ENCODE results near the gene ZIC4.

DNA sequence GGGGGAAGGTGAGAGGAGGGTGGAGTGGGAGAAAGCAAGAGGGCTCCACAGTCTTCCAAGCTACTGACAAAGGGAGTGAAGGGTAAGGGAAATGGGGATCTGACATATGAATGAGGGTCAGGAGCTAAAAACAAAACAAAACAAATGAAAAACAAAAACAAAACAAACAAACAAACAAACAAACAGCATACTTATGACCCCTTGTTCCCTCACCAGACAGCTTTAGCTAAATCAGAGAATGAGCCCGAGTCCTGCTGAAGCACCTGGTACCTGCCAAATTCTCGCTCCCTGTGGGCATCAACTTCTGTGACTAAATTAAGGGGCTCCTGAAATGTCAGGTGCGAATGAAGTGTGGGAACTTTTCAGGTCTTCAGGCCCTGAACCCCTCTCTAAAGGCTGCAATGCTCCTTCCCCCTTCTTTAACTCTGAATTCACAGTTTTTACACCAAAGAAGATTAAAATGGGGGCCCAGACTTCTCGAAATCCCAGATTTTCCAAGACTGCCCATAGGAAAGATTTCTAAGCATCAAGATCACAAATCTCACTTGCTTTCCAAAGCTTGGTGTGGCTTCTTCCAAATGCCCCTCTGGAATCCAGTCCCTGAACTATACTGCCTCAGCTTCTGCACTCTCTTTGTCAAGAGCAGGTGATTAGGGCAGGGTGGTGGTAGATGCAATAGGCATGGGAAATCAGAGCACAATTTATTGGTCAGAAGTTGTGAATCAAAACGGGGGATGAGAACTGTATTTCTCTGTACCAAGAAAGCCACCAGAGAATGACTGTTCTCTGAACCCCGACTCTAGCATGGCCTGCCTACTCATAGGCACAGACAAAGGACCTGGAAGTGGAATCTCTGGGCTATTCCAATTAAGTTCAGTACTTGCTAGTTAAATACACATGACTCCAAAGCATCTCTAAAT, 40.9 kb downstream of the ZIC4 start:
- TF ChIP-seq, protein P1, sequence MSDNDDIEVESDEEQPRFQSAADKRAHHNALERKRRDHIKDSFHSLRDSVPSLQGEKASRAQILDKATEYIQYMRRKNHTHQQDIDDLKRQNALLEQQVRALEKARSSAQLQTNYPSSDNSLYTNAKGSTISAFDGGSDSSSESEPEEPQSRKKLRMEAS (IDR thresholded peaks at IDR 0.05): no peak
- no peak for TF ChIP-seq TAF1 (IDR thresholded peaks at IDR 0.05; ENCODE audit: low read depth)
- no peak for TF ChIP-seq CEBPB (IDR thresholded peaks at IDR 0.05)
- TF ChIP-seq CREB1 (IDR thresholded peaks at IDR 0.05; ENCODE audit: low read depth): no peak
- TF ChIP-seq, protein P2, sequence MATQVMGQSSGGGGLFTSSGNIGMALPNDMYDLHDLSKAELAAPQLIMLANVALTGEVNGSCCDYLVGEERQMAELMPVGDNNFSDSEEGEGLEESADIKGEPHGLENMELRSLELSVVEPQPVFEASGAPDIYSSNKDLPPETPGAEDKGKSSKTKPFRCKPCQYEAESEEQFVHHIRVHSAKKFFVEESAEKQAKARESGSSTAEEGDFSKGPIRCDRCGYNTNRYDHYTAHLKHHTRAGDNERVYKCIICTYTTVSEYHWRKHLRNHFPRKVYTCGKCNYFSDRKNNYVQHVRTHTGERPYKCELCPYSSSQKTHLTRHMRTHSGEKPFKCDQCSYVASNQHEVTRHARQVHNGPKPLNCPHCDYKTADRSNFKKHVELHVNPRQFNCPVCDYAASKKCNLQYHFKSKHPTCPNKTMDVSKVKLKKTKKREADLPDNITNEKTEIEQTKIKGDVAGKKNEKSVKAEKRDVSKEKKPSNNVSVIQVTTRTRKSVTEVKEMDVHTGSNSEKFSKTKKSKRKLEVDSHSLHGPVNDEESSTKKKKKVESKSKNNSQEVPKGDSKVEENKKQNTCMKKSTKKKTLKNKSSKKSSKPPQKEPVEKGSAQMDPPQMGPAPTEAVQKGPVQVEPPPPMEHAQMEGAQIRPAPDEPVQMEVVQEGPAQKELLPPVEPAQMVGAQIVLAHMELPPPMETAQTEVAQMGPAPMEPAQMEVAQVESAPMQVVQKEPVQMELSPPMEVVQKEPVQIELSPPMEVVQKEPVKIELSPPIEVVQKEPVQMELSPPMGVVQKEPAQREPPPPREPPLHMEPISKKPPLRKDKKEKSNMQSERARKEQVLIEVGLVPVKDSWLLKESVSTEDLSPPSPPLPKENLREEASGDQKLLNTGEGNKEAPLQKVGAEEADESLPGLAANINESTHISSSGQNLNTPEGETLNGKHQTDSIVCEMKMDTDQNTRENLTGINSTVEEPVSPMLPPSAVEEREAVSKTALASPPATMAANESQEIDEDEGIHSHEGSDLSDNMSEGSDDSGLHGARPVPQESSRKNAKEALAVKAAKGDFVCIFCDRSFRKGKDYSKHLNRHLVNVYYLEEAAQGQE (IDR thresholded peaks at IDR 0.05; ENCODE audit: low read depth): no peak
- TF ChIP-seq EP300 (IDR thresholded peaks at IDR 0.05; ENCODE audit: borderline replicate concordance): no peak
- TF ChIP-seq YY1 (IDR thresholded peaks at IDR 0.05; ENCODE audit: low read depth): no peak
- TF ChIP-seq FOXM1 (IDR thresholded peaks at IDR 0.05; ENCODE audit: borderline replicate concordance, low read depth): no peak
- no peak for TF ChIP-seq NFIC (IDR thresholded peaks at IDR 0.05)
- TF ChIP-seq, protein P3, sequence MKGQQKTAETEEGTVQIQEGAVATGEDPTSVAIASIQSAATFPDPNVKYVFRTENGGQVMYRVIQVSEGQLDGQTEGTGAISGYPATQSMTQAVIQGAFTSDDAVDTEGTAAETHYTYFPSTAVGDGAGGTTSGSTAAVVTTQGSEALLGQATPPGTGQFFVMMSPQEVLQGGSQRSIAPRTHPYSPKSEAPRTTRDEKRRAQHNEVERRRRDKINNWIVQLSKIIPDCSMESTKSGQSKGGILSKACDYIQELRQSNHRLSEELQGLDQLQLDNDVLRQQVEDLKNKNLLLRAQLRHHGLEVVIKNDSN (IDR thresholded peaks at IDR 0.05): no peak
- no peak for TF ChIP-seq TCF12 (IDR thresholded peaks at IDR 0.05; ENCODE audit: low read depth)
- no peak for TF ChIP-seq RAD21 (IDR thresholded peaks at IDR 0.05; ENCODE audit: low read depth)
